NCI-H82 (cell line): ENCODE measurements around the gene C22orf15.

ENCODE experiments used
- DNase-seq: peaks from one replicate; lab custom pipeline; 2025; lab: John Stamatoyannopoulos, UW

C22orf15 gene

GRCh38 chr22:23789121-23789520 lies 26.3 kb downstream of the C22orf15 start:
- DNase-seq = no peak

GRCh38 chr22:23789638-23790037 lies 26.8 kb downstream of the C22orf15 start:
- DNase-seq = peak; percentile 8

GRCh38 chr22:23790819-23791737 lies 28.3 kb downstream of the C22orf15 start:
- DNase-seq = no peak

GRCh38 chr22:23791738-23792645 lies 29.2 kb downstream of the C22orf15 start:
- DNase-seq = no peak

GRCh38 chr22:23793326-23793725 lies 30.5 kb downstream of the C22orf15 start:
- no peak for DNase-seq

GRCh38 chr22:23796461-23796860 lies 33.7 kb downstream of the C22orf15 start:
- DNase-seq = no peak

- DNase-seq = no peak
These were observed 37.8 kb downstream of the C22orf15 start for GRCh38 chr22:23800297-23801237.

- no peak for DNase-seq
These were observed 38.5 kb downstream of the C22orf15 start for GRCh38 chr22:23801238-23801821.

GRCh38 chr22:23801886-23802377 lies 39.1 kb downstream of the C22orf15 start:
- no peak for DNase-seq

- DNase-seq = no peak
These were observed 40.4 kb downstream of the C22orf15 start for GRCh38 chr22:23803001-23803819.

- DNase-seq = no peak
These were observed 42.0 kb downstream of the C22orf15 start for GRCh38 chr22:23804781-23805291.

- DNase-seq = no peak
These were observed 44.0 kb downstream of the C22orf15 start for GRCh38 chr22:23806837-23807236.

GRCh38 chr22:23812378-23812777 lies 49.6 kb downstream of the C22orf15 start:
- no peak for DNase-seq
